ENCODE measurements around the gene GOLGA8M. TPM values are rescaled to one million over a fixed set of nuclear protein-coding genes. Genes with fewer than 3 reads are reported as not detected.
"Not testable (repeated sequence)": the region's sequence is repeated elsewhere in the genome, so short reads cannot be mapped to it uniquely, and the experiment has no call there.

Gene GOLGA8M
- 1.3 TPM in 1 of 2 replicates, not detected in the other for total RNA-seq (2014; rRNA removed; shearing (Covaris generic); ENCODE audit: low replicate concordance)

- not testable (repeated sequence) for H3K27me3 ChIP-seq, DNase-seq, H3K4me3 ChIP-seq, H3K36me3 ChIP-seq, H3K9me3 ChIP-seq
Measured at GRCh38 chr15:28712270-28712669, at the start of gene GOLGA8M. Gene GOLGA8M (minus strand): TSS chr15:28712421. CDS start chr15:28712323, 98 bp downstream.

- H3K36me3 ChIP-seq, DNase-seq, H3K4me3 ChIP-seq, H3K9me3 ChIP-seq, H3K27me3 ChIP-seq: not testable (repeated sequence)
Measured at GRCh38 chr15:28742890-28743289, 30.7 kb upstream of the GOLGA8M start.

DNA sequence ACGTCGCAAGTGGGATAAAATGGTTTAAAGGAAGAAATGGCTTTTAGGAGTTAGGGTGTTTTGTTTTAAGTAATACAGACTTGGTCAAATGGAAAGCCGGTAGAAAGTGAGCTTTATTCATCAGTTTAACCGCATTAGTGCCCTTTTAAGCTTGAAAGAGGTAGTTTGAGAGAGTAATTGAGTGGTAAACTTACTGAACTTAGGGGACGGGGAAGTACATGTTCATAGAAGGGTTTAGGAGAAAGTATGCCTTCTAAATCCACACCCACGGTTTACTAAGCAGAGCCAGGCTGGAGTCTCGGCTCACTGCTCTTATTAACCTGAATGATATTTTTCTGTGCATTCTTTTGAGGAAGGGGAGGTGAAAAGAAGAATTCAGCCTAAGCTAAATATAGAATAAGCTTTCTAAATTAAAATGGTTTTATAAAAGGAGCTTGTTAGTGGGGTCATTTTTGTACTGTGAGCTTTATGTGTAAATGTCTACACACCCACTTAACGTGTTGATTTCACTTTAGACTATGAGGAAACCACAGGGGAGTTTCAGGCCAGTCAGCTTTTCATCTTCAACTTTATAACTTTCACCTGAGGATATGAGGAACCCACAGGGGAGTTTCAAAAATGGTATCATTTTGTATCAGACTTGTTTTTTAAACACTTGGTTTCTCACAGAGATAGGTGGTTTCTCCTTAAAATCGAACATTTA, 26.5 kb upstream of the GOLGA8M start:
- H3K27me3 ChIP-seq, H3K36me3 ChIP-seq: not testable (repeated sequence)

DNA sequence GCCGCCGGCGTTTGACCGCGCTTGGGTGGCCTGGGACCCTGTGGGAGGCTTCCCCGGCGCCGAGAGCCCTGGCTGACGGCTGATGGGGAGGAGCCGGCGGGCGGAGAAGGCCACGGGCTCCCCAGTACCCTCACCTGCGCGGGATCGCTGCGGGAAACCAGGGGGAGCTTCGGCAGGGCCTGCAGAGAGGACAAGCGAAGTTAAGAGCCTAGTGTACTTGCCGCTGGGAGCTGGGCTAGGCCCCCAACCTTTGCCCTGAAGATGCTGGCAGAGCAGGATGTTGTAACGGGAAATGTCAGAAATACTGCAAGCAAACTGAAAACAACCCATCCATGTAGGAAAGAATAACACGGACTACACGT, 26.0 kb upstream of the GOLGA8M start:
- H3K27me3 ChIP-seq, H3K36me3 ChIP-seq, H3K9me3 ChIP-seq, DNase-seq: not testable (repeated sequence)
- peak overlapping the region; percentile 32; the same call in 1 of the 2 replicates for H3K4me3 ChIP-seq

More for the DNA sequence above, 26.5 kb upstream of the GOLGA8M start:
- peak; percentile 4 for DNase-seq
- H3K9me3 ChIP-seq = not testable (repeated sequence)
- peak overlapping the region; percentile 22; the same call in 1 of the 2 replicates for H3K4me3 ChIP-seq

GRCh38 chr15:28737521-28738199, 25.4 kb upstream of the GOLGA8M start:
- not testable (repeated sequence) for H3K36me3 ChIP-seq, H3K9me3 ChIP-seq, H3K27me3 ChIP-seq
- DNase-seq = peak; percentile 26
- H3K4me3 ChIP-seq = peak overlapping the region; percentile 34

- not testable (repeated sequence) for H3K9me3 ChIP-seq, DNase-seq, H3K27me3 ChIP-seq, H3K4me3 ChIP-seq, H3K36me3 ChIP-seq
Measured at GRCh38 chr15:28728061-28728460, 15.8 kb upstream of the GOLGA8M start.

- H3K27me3 ChIP-seq, H3K4me3 ChIP-seq, H3K9me3 ChIP-seq, H3K36me3 ChIP-seq, DNase-seq: not testable (repeated sequence)
Measured at GRCh38 chr15:28727026-28727425, 14.8 kb upstream of the GOLGA8M start.

GRCh38 chr15:28726102-28726501, 13.9 kb upstream of the GOLGA8M start:
- no peaks in the 10 kb centered on the region for H3K36me3 ChIP-seq
- no peaks in the 10 kb centered on the region for H3K9me3 ChIP-seq
- H3K27me3 ChIP-seq = no peaks in the 10 kb centered on the region
- no peak for DNase-seq
- H3K4me3 ChIP-seq = no peak overlapping the region

GRCh38 chr15:28725556-28725955, 13.3 kb upstream of the GOLGA8M start:
- Histone ChIP-seq H3K27me3 (no peaks in the 10 kb centered on the region), H3K4me3 (no peak overlapping the region)

DNA sequence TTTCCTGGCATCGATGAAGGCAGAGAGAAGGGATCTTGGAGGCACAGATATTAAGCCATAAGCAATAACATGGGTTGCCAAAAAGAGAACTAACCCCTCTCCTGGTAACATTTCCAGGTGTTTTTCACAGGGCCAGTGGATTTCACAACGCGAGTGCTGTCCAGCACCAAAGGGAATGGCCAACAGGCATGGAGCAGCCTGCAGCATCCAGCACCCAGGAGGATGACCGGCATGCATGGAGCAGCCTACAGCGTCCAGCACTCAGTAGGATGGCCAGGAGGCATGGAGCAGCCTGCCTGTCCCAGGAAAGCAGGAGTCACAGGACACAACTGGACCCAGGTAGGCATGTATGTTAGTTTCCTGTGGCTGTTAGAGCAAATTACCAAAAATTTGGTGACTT, 11.8 kb upstream of the GOLGA8M start:
- not testable (repeated sequence) for H3K4me3 ChIP-seq, H3K9me3 ChIP-seq, H3K36me3 ChIP-seq, DNase-seq, H3K27me3 ChIP-seq

More at GRCh38 chr15:28725556-28725955, 13.3 kb upstream of the GOLGA8M start:
- Histone ChIP-seq H3K9me3 (no peaks in the 10 kb centered on the region), H3K36me3 (no peaks in the 10 kb centered on the region)
- no peak for DNase-seq

GRCh38 chr15:28719626-28720025, 7.4 kb upstream of the GOLGA8M start:
- not testable (repeated sequence) for H3K9me3 ChIP-seq, H3K27me3 ChIP-seq, DNase-seq, H3K4me3 ChIP-seq, H3K36me3 ChIP-seq

- not testable (repeated sequence) for DNase-seq, H3K36me3 ChIP-seq, H3K4me3 ChIP-seq, H3K27me3 ChIP-seq, H3K9me3 ChIP-seq
Measured at GRCh38 chr15:28718576-28718975, 6.4 kb upstream of the GOLGA8M start.

- H3K9me3 ChIP-seq, H3K36me3 ChIP-seq, H3K27me3 ChIP-seq, H3K4me3 ChIP-seq, DNase-seq: not testable (repeated sequence)
Measured at GRCh38 chr15:28714176-28714575, 2.0 kb upstream of the GOLGA8M start.

DNA sequence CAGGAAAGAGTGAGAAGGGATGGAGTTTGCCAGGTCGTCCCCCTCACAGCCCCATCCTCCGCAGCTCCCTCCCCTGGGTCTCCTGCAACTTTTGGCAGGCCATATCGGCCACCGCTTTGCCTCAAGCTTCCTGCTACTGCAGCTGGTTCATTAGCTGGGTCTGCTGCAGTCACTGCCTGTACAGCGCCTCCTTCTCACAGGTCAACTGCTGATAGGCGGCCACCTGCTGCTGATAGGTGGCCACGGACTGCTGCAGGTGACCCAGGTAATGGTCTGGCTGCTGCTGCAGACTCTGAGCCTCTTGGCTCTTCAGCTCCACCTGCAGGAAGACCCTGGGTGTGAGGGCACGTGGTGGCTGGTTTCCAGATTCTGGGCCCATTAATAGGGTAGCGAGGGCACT, 8.3 kb downstream of the GOLGA8M start:
- DNase-seq, H3K36me3 ChIP-seq, H3K27me3 ChIP-seq, H3K9me3 ChIP-seq, H3K4me3 ChIP-seq: not testable (repeated sequence)

DNA sequence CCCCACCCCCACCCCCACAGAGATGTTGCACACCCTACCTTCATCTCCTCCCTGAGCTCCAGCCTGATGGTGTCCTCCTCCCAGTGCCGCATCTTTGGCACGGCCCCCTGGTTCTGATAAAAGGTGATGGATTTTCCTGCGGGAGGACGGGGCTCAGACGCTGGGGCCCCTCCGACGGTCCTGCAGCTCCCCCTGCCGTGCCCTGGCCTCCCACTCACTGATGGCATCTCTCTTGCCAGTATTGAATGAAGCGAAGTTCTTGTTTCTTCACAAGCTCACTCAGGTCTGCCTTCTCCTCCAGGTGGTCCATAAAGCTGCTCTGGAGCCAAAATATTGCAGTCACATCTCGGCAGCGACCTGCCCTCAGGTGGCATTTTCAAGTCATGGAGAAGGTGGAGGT, 9.8 kb downstream of the GOLGA8M start:
- not testable (repeated sequence) for H3K9me3 ChIP-seq, H3K27me3 ChIP-seq

GRCh38 chr15:28694006-28694751, 18.0 kb downstream of the GOLGA8M start:
- DNase-seq, H3K27me3 ChIP-seq: not testable (repeated sequence)

More for the DNA sequence above, 9.8 kb downstream of the GOLGA8M start:
- not testable (repeated sequence) for DNase-seq, H3K4me3 ChIP-seq, H3K36me3 ChIP-seq

DNA sequence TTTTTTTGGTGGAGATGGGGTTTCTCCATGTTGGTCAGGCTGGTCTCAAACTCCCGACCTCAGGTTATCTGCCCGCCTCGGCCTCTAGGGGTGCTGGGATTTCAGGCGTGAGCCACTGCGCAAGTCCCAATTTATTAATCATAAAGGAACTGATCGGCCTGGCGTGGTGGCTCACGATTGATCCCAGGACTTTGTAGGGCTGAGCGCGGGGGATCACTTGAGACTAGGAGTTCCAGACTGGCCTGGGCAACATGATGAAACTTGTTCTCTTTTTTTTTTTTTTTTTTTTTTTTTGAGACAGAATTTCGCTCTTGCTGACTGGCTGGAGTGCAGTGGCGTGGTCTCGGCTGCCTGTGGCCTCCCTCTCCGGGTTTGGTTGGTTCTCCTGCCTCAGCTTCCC, 19.2 kb downstream of the GOLGA8M start:
- not testable (repeated sequence) for H3K9me3 ChIP-seq, H3K4me3 ChIP-seq, H3K36me3 ChIP-seq, DNase-seq, H3K27me3 ChIP-seq

More at GRCh38 chr15:28694006-28694751, 18.0 kb downstream of the GOLGA8M start:
- not testable (repeated sequence) for H3K36me3 ChIP-seq, H3K4me3 ChIP-seq, H3K9me3 ChIP-seq
